HG02642 (cell line): ENCODE data around the gene ZNF800.
"Not testable (repeated sequence)": the region's sequence is repeated elsewhere in the genome, so short reads cannot be mapped to it uniquely, and the experiment has no call there.

Experiments used
- ATAC-seq: cut with Tn5 transposase; IDR thresholded peaks from one replicate; pipeline ENCODE4 v1.9.1; 2021; ENCODE audit warnings: mild to moderate bottlenecking; ENCODE audit not compliant: unreplicated experiment, poor library complexity

Gene ZNF800

GRCh38 chr7:127392566-127393367 lies at the start of gene ZNF800:
Gene ZNF800 (minus strand): TSS chr7:127392708. CDS start chr7:127391557, 1,151 bp downstream.
- peak; percentile 85 for ATAC-seq

- no peak for ATAC-seq
Measured at GRCh38 chr7:127440206-127440605, 47.7 kb upstream of the ZNF800 start.

- no peak for ATAC-seq
Measured at GRCh38 chr7:127438836-127439235, 46.3 kb upstream of the ZNF800 start.

- no peak for ATAC-seq
Measured at GRCh38 chr7:127437837-127438236, 45.3 kb upstream of the ZNF800 start.

- no peak for ATAC-seq
Measured at GRCh38 chr7:127437241-127437640, 44.7 kb upstream of the ZNF800 start.

GRCh38 chr7:127429281-127429680 lies 36.8 kb upstream of the ZNF800 start:
- not testable (repeated sequence) for ATAC-seq

- ATAC-seq = no peak
Measured at GRCh38 chr7:127419196-127419595, 26.7 kb upstream of the ZNF800 start.

GRCh38 chr7:127418459-127418858 lies 26.0 kb upstream of the ZNF800 start:
- no peak for ATAC-seq

GRCh38 chr7:127417346-127417745 lies 24.8 kb upstream of the ZNF800 start:
- peak; percentile 87 for ATAC-seq

- ATAC-seq = no peak
Measured at GRCh38 chr7:127415060-127415742, 22.7 kb upstream of the ZNF800 start.

- peak; percentile 49 for ATAC-seq
Measured at GRCh38 chr7:127413962-127414361, 21.5 kb upstream of the ZNF800 start.

GRCh38 chr7:127413326-127413725 lies 20.8 kb upstream of the ZNF800 start:
- no peak for ATAC-seq

- ATAC-seq = no peak
Measured at GRCh38 chr7:127411176-127411575, 18.7 kb upstream of the ZNF800 start.

- ATAC-seq = no peak
Measured at GRCh38 chr7:127409629-127410028, 17.1 kb upstream of the ZNF800 start.

- no peak for ATAC-seq
Measured at GRCh38 chr7:127404286-127405072, 12.0 kb upstream of the ZNF800 start.

GRCh38 chr7:127396184-127396583 lies 3.7 kb upstream of the ZNF800 start:
- no peak for ATAC-seq

- not testable (repeated sequence) for ATAC-seq
Measured at GRCh38 chr7:127395104-127395503, 2.6 kb upstream of the ZNF800 start.

GRCh38 chr7:127393368-127394058 lies 1.0 kb upstream of the ZNF800 start:
- ATAC-seq = no peak

- ATAC-seq = peak; percentile 51
Measured at GRCh38 chr7:127392182-127392565, 334 bp downstream of the ZNF800 start.

- peak; percentile 51 for ATAC-seq
Measured at GRCh38 chr7:127391591-127392181, 822 bp downstream of the ZNF800 start.
